HL-60/S4 (cell line): ENCODE results near the gene TNNI3.
"Not testable (repeated sequence)": the region's sequence is repeated elsewhere in the genome, so short reads cannot be mapped to it uniquely, and the experiment has no call there.

Experiments
- in situ Hi-C: fragments of 300-500 bp; cut with MboI; formaldehyde crosslinking; loops from 2 replicates; pipeline ENCODE4 v1.14.3; 2022; ENCODE audit warnings: low sequenced_read_pairs

Gene TNNI3

GRCh38 chr19:55157064-55157908 lies at the start of gene TNNI3:
Gene TNNI3, minus strand, starts transcription at chr19:55157732. Its CDS starts 143 bp downstream, at chr19:55157589.
- in situ Hi-C loops = no loop called here

- in situ Hi-C loops = no loop called here
These were observed 49.4 kb upstream of the TNNI3 start for GRCh38 chr19:55206664-55207500.

GRCh38 chr19:55202199-55202598 lies 44.7 kb upstream of the TNNI3 start:
- in situ Hi-C loops = not testable (repeated sequence)

GRCh38 chr19:55199620-55200204 lies 42.2 kb upstream of the TNNI3 start:
- in situ Hi-C loops = no loop called here

GRCh38 chr19:55198651-55199050 lies 41.1 kb upstream of the TNNI3 start:
- in situ Hi-C loops = no loop called here

GRCh38 chr19:55197528-55197927 lies 40.0 kb upstream of the TNNI3 start:
- in situ Hi-C loops = no loop called here

GRCh38 chr19:55196803-55197202 lies 39.3 kb upstream of the TNNI3 start:
- in situ Hi-C loops = no loop called here

GRCh38 chr19:55193481-55193880 lies 35.9 kb upstream of the TNNI3 start:
- in situ Hi-C loops = no loop called here

GRCh38 chr19:55189403-55189835 lies 31.9 kb upstream of the TNNI3 start:
- in situ Hi-C loops = no loop called here

- in situ Hi-C loops = no loop called here
These were observed 31.1 kb upstream of the TNNI3 start for GRCh38 chr19:55188625-55189024.

- in situ Hi-C loops = no loop called here
These were observed 28.5 kb upstream of the TNNI3 start for GRCh38 chr19:55186080-55186479.

- in situ Hi-C loops = no loop called here
These were observed 24.2 kb upstream of the TNNI3 start for GRCh38 chr19:55181740-55182139.

GRCh38 chr19:55179606-55180484 lies 22.3 kb upstream of the TNNI3 start, which contains the start of gene SYT5:
Gene SYT5, minus strand, starts transcription at chr19:55180289. Its CDS starts 1,248 bp downstream, at chr19:55179041.
- in situ Hi-C loops = no loop called here

GRCh38 chr19:55178781-55179599 lies 21.5 kb upstream of the TNNI3 start:
- in situ Hi-C loops = no loop called here

GRCh38 chr19:55176076-55176475 lies 18.5 kb upstream of the TNNI3 start:
- in situ Hi-C loops = no loop called here

GRCh38 chr19:55175117-55175867 lies 17.8 kb upstream of the TNNI3 start:
- in situ Hi-C loops = no loop called here

GRCh38 chr19:55174425-55175116 lies 17.0 kb upstream of the TNNI3 start:
- in situ Hi-C loops = no loop called here

GRCh38 chr19:55173714-55174409 lies 16.3 kb upstream of the TNNI3 start:
- in situ Hi-C loops = no loop called here
